ENCODE measurements around the gene AASDH.

Gene AASDH

GRCh38 chr4:56316011-56316650, 71.2 kb downstream of the AASDH start:
- in situ Hi-C loops (cut with HindIII; ENCODE audit: low sequenced_read_pairs), result no loop called here

GRCh38 chr4:56315543-56315942, 71.7 kb downstream of the AASDH start:
- in situ Hi-C loops (cut with HindIII; ENCODE audit: low sequenced_read_pairs), result no loop called here

- in situ Hi-C loops (cut with HindIII; ENCODE audit: low sequenced_read_pairs), result no loop called here
These were observed 72.2 kb downstream of the AASDH start for GRCh38 chr4:56315041-56315440.

- in situ Hi-C loops (cut with HindIII; ENCODE audit: low sequenced_read_pairs), result no loop called here
These were observed 72.9 kb downstream of the AASDH start for GRCh38 chr4:56314207-56314915.

- in situ Hi-C loops (cut with HindIII; ENCODE audit: low sequenced_read_pairs), result no loop called here
These were observed 74.2 kb downstream of the AASDH start for GRCh38 chr4:56313132-56313531.

GRCh38 chr4:56311299-56311975, 75.9 kb downstream of the AASDH start:
- in situ Hi-C loops (cut with HindIII; ENCODE audit: low sequenced_read_pairs), result no loop called here

GRCh38 chr4:56310401-56311125, 76.7 kb downstream of the AASDH start:
- in situ Hi-C loops (cut with HindIII; ENCODE audit: low sequenced_read_pairs), result no loop called here

- in situ Hi-C loops (cut with HindIII; ENCODE audit: low sequenced_read_pairs), result no loop called here
These were observed 78.9 kb downstream of the AASDH start for GRCh38 chr4:56308384-56308783.

- in situ Hi-C loops (cut with HindIII; ENCODE audit: low sequenced_read_pairs), result no loop called here
These were observed 79.9 kb downstream of the AASDH start for GRCh38 chr4:56307423-56307822.

- in situ Hi-C loops (cut with HindIII; ENCODE audit: low sequenced_read_pairs), result no loop called here
These were observed 81.9 kb downstream of the AASDH start for GRCh38 chr4:56305390-56305789.

GRCh38 chr4:56303921-56304320, 83.4 kb downstream of the AASDH start:
- in situ Hi-C loops (cut with HindIII; ENCODE audit: low sequenced_read_pairs), result no loop called here

- in situ Hi-C loops (cut with HindIII; ENCODE audit: low sequenced_read_pairs), result no loop called here
These were observed 84.5 kb downstream of the AASDH start for GRCh38 chr4:56302760-56303159.

- in situ Hi-C loops (cut with HindIII; ENCODE audit: low sequenced_read_pairs), result no loop called here
These were observed 85.2 kb downstream of the AASDH start for GRCh38 chr4:56301997-56302496.

- in situ Hi-C loops (cut with HindIII; ENCODE audit: low sequenced_read_pairs), result no loop called here
These were observed 85.9 kb downstream of the AASDH start for GRCh38 chr4:56301181-56301996.

GRCh38 chr4:56298236-56298635, 89.1 kb downstream of the AASDH start:
- in situ Hi-C loops (cut with HindIII; ENCODE audit: low sequenced_read_pairs), result no loop called here

- in situ Hi-C loops (cut with HindIII; ENCODE audit: low sequenced_read_pairs), result no loop called here
These were observed 89.5 kb downstream of the AASDH start for GRCh38 chr4:56297776-56298175.

GRCh38 chr4:56296526-56296925, 90.8 kb downstream of the AASDH start:
- in situ Hi-C loops (cut with HindIII; ENCODE audit: low sequenced_read_pairs), result no loop called here

GRCh38 chr4:56293121-56293520, 94.2 kb downstream of the AASDH start:
- in situ Hi-C loops (cut with HindIII; ENCODE audit: low sequenced_read_pairs), result no loop called here

- in situ Hi-C loops (cut with HindIII; ENCODE audit: low sequenced_read_pairs), result no loop called here
These were observed 97.4 kb downstream of the AASDH start for GRCh38 chr4:56289934-56290333.

- in situ Hi-C loops (cut with HindIII; ENCODE audit: low sequenced_read_pairs), result no loop called here
These were observed 98.6 kb downstream of the AASDH start for GRCh38 chr4:56288663-56289062.

Measured in endothelial cell of hepatic sinusoid (primary cell).